SK-N-SH (cell line): ENCODE results near the gene FOXP1. TPM values are rescaled to one million over a fixed set of nuclear protein-coding genes. Genes with fewer than 3 reads are reported as not detected.

Experiments
- CTCF ChIA-PET: fragments of 300-600, 350-600 bp; formaldehyde crosslinking; extraction: SDS; loops from one replicate; lab custom pipeline; 2021; lab: Yijun Ruan, JAX
- POLR2A ChIA-PET: fragments of 350-600 bp; sonication (Branson Sonifier 250); formaldehyde crosslinking; extraction: SDS; loops from one replicate; lab custom pipeline; 2020; ENCODE audit warnings: antibody characterized with exemption, inconsistent platforms; lab: Yijun Ruan, JAX
- DNase-seq: peaks from one replicate; pipeline ENCODE4 v3.0.0; 2012
- H2AFZ ChIP-seq: fragments of 200-600 bp; sonication (generic); 2 replicates; pipeline ENCODE4 v1.8.1; 2016; ENCODE audit warnings: antibody characterized with exemption, mild to moderate bottlenecking, low read depth
- H3F3A ChIP-seq: fragments of 200-600 bp; sonication (generic); replicated peaks from 2 replicates; pipeline ENCODE3; 2016; ENCODE audit warnings: antibody characterized with exemption, mild to moderate bottlenecking; ENCODE audit not compliant: insufficient read depth
- H3K27ac ChIP-seq, 2 experiments: fragments of 200-500 bp in 1 of 2; fragments of 200-600 bp in 1 of 2; sonication (Bioruptor generic) in 1 of 2; sonication (generic), shearing (Covaris generic) in 1 of 2; 2 replicates each; pipeline versions ENCODE4 v1.5.1 to v1.6.1; 2014 to 2016; ENCODE audit warnings: low read depth in 2 of 2, inconsistent platforms in 1 of 2, low read length in 1 of 2, mild to moderate bottlenecking in 1 of 2, mixed read lengths in 1 of 2
- H3K27me3 ChIP-seq: fragments of 200-600 bp; sonication (generic), shearing (Covaris generic); 2 replicates; pipeline ENCODE4 v1.6.1; 2016; ENCODE audit warnings: mixed run types; ENCODE audit not compliant: insufficient read depth
- H3K36me3 ChIP-seq, 2 experiments: fragments of 200-500 bp in 1 of 2; fragments of 200-600 bp in 1 of 2; sonication (Bioruptor generic) in 1 of 2; sonication (generic) in 1 of 2; replicated peaks in 1 of 2; 2 replicates each; pipeline versions ENCODE3 to v1.5.1; 2014 to 2016; ENCODE audit warnings: low read length in 1 of 2, mild to moderate bottlenecking in 1 of 2; ENCODE audit not compliant: insufficient read depth in 2 of 2, control insufficient read depth in 1 of 2
- H3K4me1 ChIP-seq, 2 experiments: fragments of 200-500 bp in 1 of 2; fragments of 200-600 bp in 1 of 2; sonication (Bioruptor generic) in 1 of 2; sonication (generic), shearing (Covaris generic) in 1 of 2; 2 replicates each; pipeline versions ENCODE4 v1.5.1 to v1.6.1; 2014 to 2016; ENCODE audit warnings: low read depth in 1 of 2, low read length in 1 of 2, mixed run types in 1 of 2; ENCODE audit not compliant: insufficient read depth in 2 of 2, control insufficient read depth in 1 of 2
- H3K4me2 ChIP-seq: fragments of 200-600 bp; sonication (generic), shearing (Covaris generic); 2 replicates; pipeline ENCODE4 v1.6.1; 2017; ENCODE audit warnings: mixed run types
- H3K4me3 ChIP-seq, 2 experiments: fragments of 200-500 bp in 1 of 2; fragments of 200-600 bp in 1 of 2; sonication (Bioruptor generic) in 1 of 2; sonication (generic), shearing (Covaris generic) in 1 of 2; 2 replicates each; pipeline versions ENCODE4 v1.5.1 to v1.8.1; 2014 to 2016; ENCODE audit warnings: low read depth in 2 of 2, inconsistent platforms in 1 of 2, low read length in 1 of 2, mild to moderate bottlenecking in 1 of 2, mixed read lengths in 1 of 2, moderate library complexity in 1 of 2
- H3K79me2 ChIP-seq: fragments of 200-600 bp; sonication (generic); 2 replicates; pipeline ENCODE4 v1.8.1; 2017; ENCODE audit warnings: mild to moderate bottlenecking; ENCODE audit not compliant: insufficient read depth
- H3K9ac ChIP-seq: fragments of 200-600 bp; sonication (generic); 2 replicates; pipeline ENCODE4 v1.6.1; 2017; ENCODE audit warnings: mixed run types
- H3K9me2 ChIP-seq: fragments of 200-600 bp; sonication (generic); 2 replicates; pipeline ENCODE4 v1.6.1; 2017; ENCODE audit warnings: mixed run types
- H3K9me3 ChIP-seq: fragments of 200-600 bp; sonication (generic); 2 replicates; pipeline ENCODE4 v1.6.1; 2017; ENCODE audit warnings: mixed run types, mild to moderate bottlenecking, moderate library complexity
- H4K20me1 ChIP-seq: fragments of 200-600 bp; sonication (generic); 2 replicates; pipeline ENCODE4 v1.6.1; 2017; ENCODE audit warnings: mild to moderate bottlenecking, mixed run types; ENCODE audit not compliant: insufficient read depth
- EZH2phosphoT487 ChIP-seq: fragments of 200-600 bp; sonication (generic); IDR thresholded peaks from 2 replicates; pipeline ENCODE4 v1.6.1; 2017; ENCODE audit warnings: low read depth, mixed run types, mild to moderate bottlenecking, antibody characterized with exemption, moderate library complexity, borderline replicate concordance
- FOSL2 ChIP-seq: IDR thresholded peaks from 2 replicates; pipeline ENCODE4 v1.4.0; 2012; ENCODE audit warnings: low read depth, mild to moderate bottlenecking, moderate library complexity, borderline replicate concordance
- FOXM1 ChIP-seq: IDR thresholded peaks from 2 replicates; pipeline ENCODE4 v1.4.0; 2012; ENCODE audit warnings: low read depth, mild to moderate bottlenecking
- GABPA ChIP-seq: IDR thresholded peaks from 2 replicates; pipeline ENCODE4 v1.4.0; 2012; ENCODE audit warnings: low read depth, mild to moderate bottlenecking
- GATA2 ChIP-seq: sonication (generic); formaldehyde crosslinking; IDR thresholded peaks from 2 replicates; pipeline ENCODE4 v1.5.0; 2020; ENCODE audit warnings: mild to moderate bottlenecking, missing genetic modification reagents
- JUND ChIP-seq: IDR thresholded peaks from 2 replicates; pipeline ENCODE4 v1.4.0; 2012
- MXI1 ChIP-seq: IDR thresholded peaks from 2 replicates; pipeline ENCODE4 v1.6.1; 2012; ENCODE audit warnings: mild to moderate bottlenecking, low read depth, low read length, improper control_type of control experiment
- NFIC ChIP-seq: IDR thresholded peaks from 2 replicates; pipeline ENCODE4 v1.4.0; 2012; ENCODE audit warnings: borderline replicate concordance
- PBX3 ChIP-seq: IDR thresholded peaks from 2 replicates; pipeline ENCODE4; 2012
- POLR2AphosphoS5 ChIP-seq: IDR thresholded peaks from 2 replicates; pipeline ENCODE4 v1.6.1; 2012; ENCODE audit warnings: low read depth, low read length
- RCOR1 ChIP-seq: fragments of 150-350 bp; IDR thresholded peaks from 2 replicates; pipeline ENCODE4 v1.6.1; 2017; ENCODE audit warnings: antibody characterized with exemption, low read length
- RFX5 ChIP-seq: IDR thresholded peaks from 2 replicates; pipeline ENCODE4 v1.6.1; 2012; ENCODE audit warnings: mild to moderate bottlenecking, improper control_type of control experiment, low read length
- RXRA ChIP-seq: IDR thresholded peaks from 2 replicates; pipeline ENCODE4 v1.4.0; 2012; ENCODE audit warnings: low read depth, mild to moderate bottlenecking, borderline replicate concordance
- SIN3A ChIP-seq: IDR thresholded peaks from 2 replicates; pipeline ENCODE4 v1.6.1; 2012; ENCODE audit warnings: low read depth, mild to moderate bottlenecking, low read length, moderate library complexity, borderline replicate concordance
- SMC3 ChIP-seq: IDR thresholded peaks from 2 replicates; pipeline ENCODE4 v1.6.1; 2012; ENCODE audit warnings: low read depth, low read length, improper control_type of control experiment
- USF1 ChIP-seq: IDR thresholded peaks from 2 replicates; pipeline ENCODE4 v1.4.0; 2012; ENCODE audit warnings: low read depth, borderline replicate concordance
- WGBS: methylation state at CpG from one replicate; pipeline ENCODE4 v1.1.6; 2017; ENCODE audit warnings: low lambda C conversion rate; 5-methylcytosine and 5-hydroxymethylcytosine counted together
- polyA plus RNA-seq, 3 experiments: library from polyadenylated mRNA; depleted of rRNA; stranded (reverse); fragments of >200 nt; gene quantifications; 2 replicates each; pipeline ENCODE4 v1.2.3, GENCODE V29; 2012
- TF ChIP-seq, protein P1 (sequence below): IDR thresholded peaks from 2 replicates; pipeline ENCODE4 v1.4.0; 2012; ENCODE audit warnings: low read depth, borderline replicate concordance
- TF ChIP-seq, protein P2 (sequence below): fragments of 150-350 bp; IDR thresholded peaks from 2 replicates; pipeline ENCODE4 v1.6.1; 2017; ENCODE audit warnings: antibody characterized with exemption, low read length, low read depth, borderline replicate concordance
- TF ChIP-seq, protein P3 (sequence below): IDR thresholded peaks from 2 replicates; pipeline ENCODE4 v1.4.0; 2012; ENCODE audit warnings: low read depth

FOXP1 gene
- polyA plus RNA-seq, 1 of the 3 experiments (the other 2 are of a cell fraction): 8.8 TPM

DNA sequence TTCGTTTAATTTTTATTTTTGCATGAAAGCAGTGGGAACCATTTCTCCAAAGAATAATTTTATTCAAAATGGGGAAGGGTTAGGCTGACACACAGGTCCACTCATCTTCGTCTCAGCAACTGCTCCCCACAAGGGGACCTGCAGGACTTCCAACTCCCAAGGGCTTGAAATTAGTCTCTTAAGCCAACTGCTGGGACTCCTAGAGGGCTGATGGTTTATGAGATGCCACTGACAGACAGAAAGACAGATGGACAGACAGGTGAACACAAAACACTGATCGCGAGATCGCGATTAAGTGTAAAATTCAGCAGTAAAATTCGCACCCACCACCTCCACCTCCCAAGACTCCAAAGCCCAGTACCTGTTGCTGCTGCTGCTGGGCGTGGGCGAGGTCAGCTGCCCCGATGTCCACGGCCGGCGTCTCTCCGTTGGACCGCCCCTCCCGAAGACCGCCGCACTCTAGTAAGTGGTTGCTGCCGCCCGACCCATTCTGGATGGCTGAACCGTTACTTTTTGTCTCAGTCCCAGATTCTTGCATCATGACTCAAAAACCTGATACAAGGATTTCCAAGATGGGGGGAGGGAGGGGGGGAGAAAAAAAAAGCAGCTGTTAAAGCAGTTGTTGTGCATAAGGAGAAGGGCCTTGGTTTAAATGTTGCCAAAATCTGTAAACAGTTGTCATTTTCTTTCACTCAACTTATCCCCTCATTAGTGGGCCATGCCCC, 385.5 kb downstream of the FOXP1 start:
- Histone ChIP-seq H4K20me1 (no peaks in the 10 kb centered on the region), H3K9ac (no peak overlapping the region), H3K9me2 (no peaks in the 10 kb centered on the region), H3K79me2 (peaks cover 8% of the 10 kb centered on the region; the same call in 1 of the 2 replicates), H3K4me3 (no peak overlapping the region), H3K27me3 (no peaks in the 10 kb centered on the region), H3K36me3 (peaks cover 0 to 14% of the 10 kb centered on the region in 2 experiments), H3K4me2 (no peak overlapping the region), H3F3A (peaks cover 11% of the 10 kb centered on the region), H3K27ac (no peak overlapping the region), H3K4me1 (peaks cover 5 to 14% of the 10 kb centered on the region in 2 experiments; a peak in 3 of 4 replicates), H3K9me3 (no peaks in the 10 kb centered on the region), H2AFZ (no peak overlapping the region)
- POLR2A ChIA-PET: no interaction called here
- CTCF ChIA-PET: interaction anchor here (1.4 kb wide), 1 partner anchor 386 kb away, joined by 3 read pairs; the partner anchor contains the start of gene FOXP1
- no peak for TF ChIP-seq USF1
- no peak for TF ChIP-seq NFIC
- no peak for TF ChIP-seq RCOR1
- TF ChIP-seq PBX3: no peak
- no peak for TF ChIP-seq SMC3
- TF ChIP-seq SIN3A: no peak
- TF ChIP-seq RXRA: no peak
- TF ChIP-seq, protein P1, sequence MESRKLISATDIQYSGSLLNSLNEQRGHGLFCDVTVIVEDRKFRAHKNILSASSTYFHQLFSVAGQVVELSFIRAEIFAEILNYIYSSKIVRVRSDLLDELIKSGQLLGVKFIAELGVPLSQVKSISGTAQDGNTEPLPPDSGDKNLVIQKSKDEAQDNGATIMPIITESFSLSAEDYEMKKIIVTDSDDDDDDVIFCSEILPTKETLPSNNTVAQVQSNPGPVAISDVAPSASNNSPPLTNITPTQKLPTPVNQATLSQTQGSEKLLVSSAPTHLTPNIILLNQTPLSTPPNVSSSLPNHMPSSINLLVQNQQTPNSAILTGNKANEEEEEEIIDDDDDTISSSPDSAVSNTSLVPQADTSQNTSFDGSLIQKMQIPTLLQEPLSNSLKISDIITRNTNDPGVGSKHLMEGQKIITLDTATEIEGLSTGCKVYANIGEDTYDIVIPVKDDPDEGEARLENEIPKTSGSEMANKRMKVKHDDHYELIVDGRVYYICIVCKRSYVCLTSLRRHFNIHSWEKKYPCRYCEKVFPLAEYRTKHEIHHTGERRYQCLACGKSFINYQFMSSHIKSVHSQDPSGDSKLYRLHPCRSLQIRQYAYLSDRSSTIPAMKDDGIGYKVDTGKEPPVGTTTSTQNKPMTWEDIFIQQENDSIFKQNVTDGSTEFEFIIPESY: no peak
- no peak for TF ChIP-seq MXI1
- TF ChIP-seq GATA2 (CRISPR knock-in tag): no peak
- no peak for TF ChIP-seq FOXM1
- no peak for TF ChIP-seq EZH2phosphoT487
- TF ChIP-seq FOSL2: no peak
- no peak for TF ChIP-seq JUND
- no peak for TF ChIP-seq GABPA
- TF ChIP-seq, protein P2, sequence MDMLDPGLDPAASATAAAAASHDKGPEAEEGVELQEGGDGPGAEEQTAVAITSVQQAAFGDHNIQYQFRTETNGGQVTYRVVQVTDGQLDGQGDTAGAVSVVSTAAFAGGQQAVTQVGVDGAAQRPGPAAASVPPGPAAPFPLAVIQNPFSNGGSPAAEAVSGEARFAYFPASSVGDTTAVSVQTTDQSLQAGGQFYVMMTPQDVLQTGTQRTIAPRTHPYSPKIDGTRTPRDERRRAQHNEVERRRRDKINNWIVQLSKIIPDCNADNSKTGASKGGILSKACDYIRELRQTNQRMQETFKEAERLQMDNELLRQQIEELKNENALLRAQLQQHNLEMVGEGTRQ: no peak
- TF ChIP-seq POLR2AphosphoS5: no peak
- TF ChIP-seq, protein P3, sequence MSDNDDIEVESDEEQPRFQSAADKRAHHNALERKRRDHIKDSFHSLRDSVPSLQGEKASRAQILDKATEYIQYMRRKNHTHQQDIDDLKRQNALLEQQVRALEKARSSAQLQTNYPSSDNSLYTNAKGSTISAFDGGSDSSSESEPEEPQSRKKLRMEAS: no peak
- TF ChIP-seq RFX5: no peak
- WGBS: 91% methylated on average over 21 of the region's 21 CpGs
- no peak for DNase-seq
